Kidney tubule cell (primary cell): ENCODE data around the gene EIF4G2.
"Not testable (repeated sequence)": the region's sequence is repeated elsewhere in the genome, so short reads cannot be mapped to it uniquely, and the experiment has no call there.

Experiments used
- DNase-seq: peaks from one replicate; pipeline ENCODE4 v3.0.0-alpha.2; 2018; ENCODE audit warnings: low spot score

EIF4G2 gene

DNA sequence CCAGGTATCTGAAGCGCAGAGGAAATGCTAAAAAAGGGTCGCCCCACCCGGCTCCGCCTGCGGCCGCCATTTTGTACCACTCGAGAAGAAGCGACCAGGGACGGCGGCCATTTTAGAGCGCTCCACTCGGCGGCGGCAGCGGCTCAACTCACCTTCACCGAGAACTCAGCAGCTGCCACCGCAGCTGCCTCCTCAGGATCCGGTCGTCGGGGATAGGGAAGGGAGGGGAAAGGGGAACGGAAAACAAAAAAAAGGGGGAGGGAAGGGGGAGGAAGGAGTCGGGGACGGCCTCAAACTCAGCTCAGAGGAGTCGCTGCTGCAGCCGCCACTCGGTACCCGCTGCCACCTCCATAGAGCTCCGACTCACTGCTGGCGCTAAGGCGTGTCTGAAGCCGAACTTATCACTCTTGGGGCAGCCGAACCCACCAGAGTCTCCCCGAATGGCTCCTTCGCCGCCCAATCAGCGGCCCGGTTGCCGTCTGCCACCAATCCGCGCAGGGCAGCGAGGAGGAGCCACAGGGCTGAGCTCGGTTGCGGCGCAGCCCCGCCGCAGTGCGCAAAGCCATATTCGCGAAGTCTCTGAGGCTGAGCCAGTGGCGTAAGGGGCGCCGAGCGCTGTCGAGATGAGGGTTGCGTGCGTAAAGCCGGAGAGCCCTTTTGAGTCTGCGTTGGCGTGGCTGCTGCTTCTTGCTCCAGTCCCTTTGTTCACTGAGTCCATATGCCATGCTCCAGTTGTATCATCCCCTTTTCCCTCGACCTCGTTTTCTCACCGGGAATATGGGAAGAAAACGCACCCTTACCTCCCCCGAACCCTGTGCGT is at the start of gene EIF4G2:
Gene EIF4G2, minus strand, starts transcription at position 374 of the 820 bp plus-strand sequence.
- DNase-seq = peak; percentile 99

DNA sequence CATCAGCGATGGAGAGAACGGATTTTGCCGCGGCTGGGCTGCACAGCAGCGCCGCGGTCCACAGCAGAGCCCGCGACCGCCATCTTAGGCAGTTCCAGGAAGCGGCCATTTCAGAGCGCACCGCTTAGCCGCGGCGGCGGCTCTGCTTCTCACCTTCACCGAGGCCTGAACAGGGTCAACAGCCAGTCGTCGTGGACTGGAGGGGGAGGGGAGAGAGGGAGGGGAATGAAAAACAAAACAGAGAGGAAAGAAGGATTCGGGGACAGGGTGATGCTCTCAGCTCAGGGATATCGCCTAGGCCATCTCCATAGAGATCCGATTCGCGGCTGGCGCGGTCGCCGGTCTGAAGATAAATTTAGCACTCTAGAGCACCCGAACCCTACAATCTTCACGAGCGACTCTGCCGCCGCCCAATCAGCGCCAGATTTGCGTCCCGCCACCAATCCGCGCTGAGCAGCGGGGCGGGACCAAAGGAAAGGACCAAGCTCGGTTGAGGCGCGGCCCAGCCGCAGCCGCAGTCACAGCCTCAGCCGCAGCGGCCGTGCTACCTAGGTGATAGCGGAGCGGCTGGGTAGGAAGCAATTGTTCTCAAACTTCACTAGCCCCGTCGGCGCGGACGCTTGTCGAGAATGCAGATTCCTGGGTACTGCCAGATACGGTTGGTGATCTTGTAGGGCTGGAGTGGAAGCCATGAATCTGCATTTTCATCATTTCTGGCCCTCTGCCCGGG is 49.1 kb upstream of the EIF4G2 start, which contains the start of gene ZBED5:
Gene ZBED5, minus strand, starts transcription at position 345 of the 730 bp plus-strand sequence. CDS start 3,108 bp downstream, outside the sequence.
- peak; percentile 98 for DNase-seq

DNA sequence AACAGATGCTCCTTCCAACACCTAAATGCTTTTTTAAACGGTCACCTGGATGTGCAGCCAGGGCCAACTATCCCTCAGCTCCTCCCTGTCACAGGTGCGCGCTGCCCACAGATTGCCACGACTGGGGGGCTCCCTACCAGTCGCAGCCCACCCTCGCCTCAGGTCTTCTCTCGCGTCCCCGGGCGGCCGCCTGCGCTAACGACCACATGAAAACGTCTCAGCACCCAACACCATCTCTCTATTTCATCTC is 48.7 kb upstream of the EIF4G2 start:
- no peak for DNase-seq

GRCh38 chr11:10856689-10857458 is 48.1 kb upstream of the EIF4G2 start:
- DNase-seq = peak; percentile 75

DNA sequence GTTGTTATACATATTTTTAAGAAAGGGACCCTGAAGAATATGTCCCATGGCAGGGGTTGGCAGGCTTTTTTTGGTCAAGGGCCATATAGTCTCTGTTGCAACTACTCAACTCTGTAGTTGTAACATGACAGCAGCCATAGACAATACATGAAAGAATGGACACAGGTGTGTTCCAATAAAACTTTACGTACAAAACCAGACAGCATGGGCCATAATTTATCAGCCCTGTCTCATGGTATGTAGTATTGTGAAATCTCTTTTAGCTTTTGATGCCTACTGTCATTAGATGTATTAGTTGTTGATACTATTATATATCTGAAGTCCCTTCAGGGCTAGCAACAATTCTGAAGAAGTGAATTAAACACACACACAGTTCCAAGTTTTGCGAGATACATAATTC is 46.6 kb upstream of the EIF4G2 start:
- no peak for DNase-seq

- DNase-seq = no peak
Observed at GRCh38 chr11:10847960-10848860, 39.5 kb upstream of the EIF4G2 start.

DNA sequence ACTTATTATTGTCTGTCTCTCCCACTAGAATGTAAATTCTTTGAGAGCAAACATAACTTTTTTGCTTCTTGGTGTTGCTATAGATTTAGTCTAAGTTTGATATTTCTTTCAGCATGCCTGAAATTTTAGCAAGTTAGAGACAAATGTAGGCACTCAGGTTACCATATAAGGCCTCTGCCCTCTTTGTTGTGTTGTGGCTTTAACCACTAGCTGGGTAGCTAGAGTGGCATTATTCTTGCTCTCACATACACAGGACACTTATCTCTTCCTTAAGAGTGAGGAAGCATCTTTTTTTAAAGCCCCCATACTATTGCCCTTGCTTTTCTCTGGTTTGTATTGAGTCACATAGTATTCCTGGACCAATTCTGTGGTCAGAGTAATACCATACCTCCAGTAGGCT is 37.9 kb upstream of the EIF4G2 start:
- no peak for DNase-seq

DNA sequence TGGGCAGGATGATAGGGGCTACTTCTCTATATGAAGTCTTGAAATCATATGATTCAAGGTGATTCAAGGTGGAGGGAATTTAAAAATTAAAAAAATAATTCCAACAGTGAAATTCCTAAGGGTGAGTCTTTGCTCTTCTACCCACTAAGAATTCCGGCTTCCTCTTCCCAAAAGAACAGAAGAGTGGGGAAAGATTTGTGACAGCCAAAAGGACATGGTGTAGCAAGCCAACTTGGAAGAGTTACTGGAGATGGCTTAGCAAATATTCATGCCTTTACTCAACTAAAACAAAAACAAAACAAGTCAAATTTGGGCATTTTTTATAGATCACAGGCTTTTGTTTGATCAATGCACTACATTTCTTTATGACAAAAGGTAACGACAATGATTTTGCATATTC is 36.9 kb upstream of the EIF4G2 start:
- no peak for DNase-seq

- DNase-seq = no peak
Observed at GRCh38 chr11:10844796-10845195, 36.1 kb upstream of the EIF4G2 start.

- DNase-seq = no peak
Observed at GRCh38 chr11:10844356-10844755, 35.6 kb upstream of the EIF4G2 start.

DNA sequence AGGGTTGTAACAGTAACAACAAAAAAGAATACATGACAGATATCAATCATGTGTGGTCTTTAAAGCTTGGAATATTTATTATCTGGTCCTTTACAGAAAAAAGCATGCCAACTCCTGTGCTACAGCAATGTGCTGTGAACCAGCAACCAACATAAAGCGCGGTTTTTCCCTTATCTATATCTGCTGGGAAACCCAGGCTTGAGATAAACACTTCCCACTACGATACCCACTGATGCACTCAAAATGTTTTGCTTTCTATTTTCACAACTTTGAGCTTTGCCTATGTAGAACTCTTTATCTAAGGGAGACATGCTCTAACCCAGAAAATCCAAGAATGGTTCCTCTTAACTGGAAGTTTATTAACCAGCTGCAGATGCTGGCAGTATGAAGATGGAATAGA is 30.2 kb upstream of the EIF4G2 start:
- no peak for DNase-seq

GRCh38 chr11:10838083-10838482 is 29.4 kb upstream of the EIF4G2 start:
- DNase-seq = no peak

DNA sequence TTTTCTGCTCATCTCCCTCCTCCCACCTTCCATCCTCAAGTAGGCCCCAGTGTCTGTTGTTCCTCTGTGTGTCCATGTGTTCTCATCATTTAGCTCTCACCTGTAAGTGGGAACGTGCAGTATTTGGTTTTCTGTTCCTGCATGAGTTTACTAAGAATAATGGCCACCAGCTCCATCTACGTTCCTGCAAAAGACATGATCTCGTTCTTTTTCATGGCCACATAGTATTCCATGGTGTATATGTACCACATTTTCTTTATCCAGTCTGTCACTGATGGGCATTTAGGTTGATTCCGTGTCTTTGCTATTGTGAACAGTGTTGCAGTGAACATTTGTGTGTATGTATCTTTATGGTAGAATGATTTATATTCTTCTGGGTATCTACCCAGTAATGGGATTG is 28.2 kb upstream of the EIF4G2 start:
- DNase-seq = not testable (repeated sequence)

GRCh38 chr11:10829139-10829538 is 20.4 kb upstream of the EIF4G2 start:
- no peak for DNase-seq

DNA sequence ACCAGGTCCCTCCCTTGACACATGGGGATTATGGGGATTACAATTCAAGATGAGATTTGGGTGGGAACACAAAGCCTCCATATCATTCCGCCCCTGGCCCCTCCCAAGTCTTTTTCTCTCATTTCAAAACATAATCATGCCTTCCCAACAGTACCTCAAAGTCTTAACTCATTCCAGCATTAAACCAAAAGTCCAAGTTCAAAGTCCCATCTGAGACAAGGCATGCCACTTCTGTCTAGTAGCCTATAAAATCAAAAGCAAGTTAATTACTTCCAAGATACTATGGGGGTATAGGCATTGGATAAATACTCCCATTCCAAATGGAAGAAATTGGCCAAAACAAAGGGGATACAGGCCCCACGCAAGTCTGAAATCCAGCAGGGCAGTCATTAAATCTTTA is 19.7 kb upstream of the EIF4G2 start:
- DNase-seq = no peak

DNA sequence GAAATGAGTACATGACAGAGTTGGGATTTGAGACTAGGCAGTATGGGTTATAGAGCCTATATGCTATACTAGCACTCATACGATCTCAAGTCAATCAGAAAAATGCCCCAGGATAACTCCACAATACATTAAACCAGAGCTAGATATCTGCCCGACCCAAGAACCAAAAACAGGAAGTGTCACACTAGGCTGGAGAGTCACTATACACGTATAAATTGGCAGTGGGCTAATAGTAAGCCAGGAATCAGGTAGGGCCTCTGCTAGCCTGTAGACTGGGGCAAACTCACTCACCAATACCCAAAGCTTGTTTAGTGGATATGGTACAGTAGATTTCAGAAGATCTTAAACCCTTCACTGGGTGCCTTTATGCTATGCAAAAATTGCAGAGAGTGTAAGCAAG is 16.2 kb upstream of the EIF4G2 start:
- no peak for DNase-seq

GRCh38 chr11:10823152-10823579 is 14.4 kb upstream of the EIF4G2 start:
- DNase-seq = no peak

- DNase-seq = not testable (repeated sequence)
Observed at GRCh38 chr11:10822491-10822890, 13.8 kb upstream of the EIF4G2 start.

DNA sequence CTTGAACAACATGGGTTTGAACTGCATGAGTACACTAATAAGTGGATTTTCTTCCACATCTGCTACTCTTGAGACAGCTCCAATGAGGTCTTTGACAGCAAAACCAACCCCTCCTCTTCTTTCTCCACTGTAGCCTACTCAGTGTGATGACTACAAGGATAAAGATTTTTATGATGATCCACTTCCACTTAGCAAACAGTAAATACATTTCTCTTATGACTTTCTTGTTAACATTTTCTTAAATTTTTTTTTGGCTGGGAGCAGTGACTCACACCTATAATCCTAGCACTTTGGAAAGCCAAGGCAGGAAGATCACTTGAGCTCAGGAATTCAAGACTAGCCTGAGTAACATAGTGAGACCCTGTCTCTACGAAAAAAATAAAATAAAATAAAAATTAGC is 9.9 kb upstream of the EIF4G2 start:
- peak; percentile 57 for DNase-seq

DNA sequence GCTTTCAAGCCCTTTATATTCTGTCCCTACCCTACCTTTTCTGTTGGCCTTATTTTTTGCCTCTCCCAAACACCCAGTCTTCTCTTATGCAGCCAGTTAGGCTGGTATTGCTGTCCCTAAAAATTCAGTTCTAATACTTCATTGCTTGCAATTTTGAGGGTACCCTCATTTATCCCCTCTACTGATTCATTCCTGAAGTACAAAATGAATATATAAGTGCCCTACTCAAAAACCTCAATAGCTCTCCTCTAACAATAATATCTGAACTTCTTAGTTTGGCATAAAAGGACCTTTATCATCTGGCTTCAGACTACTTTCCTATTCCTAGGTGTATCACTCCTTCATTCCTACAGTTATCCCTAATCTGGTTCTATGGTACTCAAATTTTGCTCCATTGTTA is 5.2 kb upstream of the EIF4G2 start:
- no peak for DNase-seq

GRCh38 chr11:10809373-10810160 is 841 bp upstream of the EIF4G2 start:
- DNase-seq = peak; percentile 81
